A549 (cell line): ENCODE measurements around the gene NUP50.

ENCODE experiments used
- CTCF ChIP-seq: fragments of >200 bp; sonication (Bioruptor Twin); formaldehyde crosslinking; IDR thresholded peaks from 3 replicates; pipeline ENCODE4 v1.5.1; 2016
- ELK1 ChIP-seq: fragments of 150-350 bp; IDR thresholded peaks from 2 replicates; pipeline ENCODE4 v1.6.1; 2014; ENCODE audit warnings: low read depth, mild to moderate bottlenecking, low read length
- JUN ChIP-seq, 2 experiments: fragments of >200 bp; sonication (Bioruptor Twin); formaldehyde crosslinking; IDR thresholded peaks; 2 replicates in 1 of 2; 3 replicates in 1 of 2; pipeline ENCODE4 v1.6.1; 2016 to 2017
- KDM5A ChIP-seq: fragments of 200-600 bp; sonication (generic); IDR thresholded peaks from 2 replicates; pipeline ENCODE4 v1.6.1; 2016; ENCODE audit warnings: antibody characterized with exemption, mild to moderate bottlenecking
- PBX3 ChIP-seq: IDR thresholded peaks from 2 replicates; pipeline ENCODE4 v1.6.1; 2012
- ZSCAN20 ChIP-seq: fragments of 250-450 bp; sonication (Bioruptor Pico); IDR thresholded peaks from 2 replicates; pipeline ENCODE4 v1.8.0; 2022; ENCODE audit warnings: mild to moderate bottlenecking, moderate library complexity

GRCh38 chr22:45206233-45206632 is 42.5 kb downstream of the NUP50 start:
- TF ChIP-seq ELK1 (no peak), CTCF (no peak), ZSCAN20 (CRISPR knock-in tag) (no peak), KDM5A (no peak), PBX3 (no peak), JUN (IDR thresholded peaks at IDR 0.05) (no peak)
